WTC11 (cell line): ENCODE results near the gene BCORL1. TPM values are rescaled to one million over a fixed set of nuclear protein-coding genes. Genes with fewer than 3 reads are reported as not detected.
A peak's percentile ranks its signal among the peaks of the same experiment; 100 is the strongest.

ENCODE experiments used
- ATAC-seq: fragments of 200-7000 bp; cut with Tn5 transposase; 2 replicates; pipeline ENCODE4 v1.10.0; 2021; ENCODE audit warnings: mild to moderate bottlenecking, moderate library complexity
- CTCF ChIA-PET: fragments of 300-600 bp; sonication (Branson Sonifier 250); formaldehyde crosslinking; loops from one replicate; lab custom pipeline; 2021; ENCODE audit warnings: antibody characterized with exemption; lab: Charles Lee
- POLR2A ChIA-PET: fragments of 350-600 bp; sonication (Branson Sonifier 250); formaldehyde crosslinking; loops from one replicate; lab custom pipeline; 2021; ENCODE audit warnings: antibody characterized with exemption; lab: Charles Lee
- DNase-seq: peaks from one replicate; pipeline ENCODE4 v3.0.0; 2021; ENCODE audit warnings: low spot score
- H3K27ac Mint-ChIP-seq: 2 replicates; pipeline ENCODE4 v1.8.0; 2021; ENCODE audit warnings: mixed read lengths
- H3K27me3 Mint-ChIP-seq: 2 replicates; pipeline ENCODE4 v1.8.0; 2021; ENCODE audit warnings: low read depth, mild to moderate bottlenecking, moderate library complexity, mixed read lengths
- H3K36me3 Mint-ChIP-seq: 2 replicates; pipeline ENCODE4 v1.8.0; 2021; ENCODE audit warnings: mixed read lengths
- H3K4me1 Mint-ChIP-seq: 2 replicates; pipeline ENCODE4 v1.8.0; 2022; ENCODE audit warnings: mixed read lengths
- H3K4me3 Mint-ChIP-seq: 2 replicates; pipeline ENCODE4 v1.8.0; 2021; ENCODE audit warnings: mild to moderate bottlenecking, moderate library complexity, mixed read lengths
- H3K9me3 Mint-ChIP-seq: 2 replicates; pipeline ENCODE4 v1.8.0; 2021; ENCODE audit warnings: mixed read lengths
- AR ChIP-seq: fragments of 250-450 bp; sonication (Bioruptor Pico); IDR thresholded peaks from 2 replicates; pipeline ENCODE4 v1.9.0; 2021; ENCODE audit warnings: mild to moderate bottlenecking
- CREB1 ChIP-seq: sonication (generic); formaldehyde crosslinking; IDR thresholded peaks from 2 replicates; pipeline ENCODE4 v1.8.0; 2023; ENCODE audit warnings: mild to moderate bottlenecking, missing genetic modification reagents
- HMGA2 ChIP-seq: fragments of 250-450 bp; sonication (Bioruptor Pico); IDR thresholded peaks from 2 replicates; pipeline ENCODE4 v1.4.0; 2021; ENCODE audit warnings: mild to moderate bottlenecking, moderate library complexity
- IRF2 ChIP-seq: sonication (generic); formaldehyde crosslinking; IDR thresholded peaks from 2 replicates; pipeline ENCODE4 v1.8.0; 2022; ENCODE audit warnings: low read depth, missing genetic modification reagents, borderline replicate concordance
- JAZF1 ChIP-seq: fragments of 250-450 bp; sonication (Bioruptor Pico); IDR thresholded peaks from 2 replicates; pipeline ENCODE4 v1.9.0; 2021; ENCODE audit warnings: moderate library complexity, mild to moderate bottlenecking, inconsistent platforms
- KAT7 ChIP-seq: sonication (generic); formaldehyde crosslinking; IDR thresholded peaks from 2 replicates; pipeline ENCODE4 v1.8.1; 2023; ENCODE audit warnings: missing genetic modification reagents, mild to moderate bottlenecking, borderline replicate concordance
- MAX ChIP-seq: sonication (generic); formaldehyde crosslinking; IDR thresholded peaks from 2 replicates; pipeline ENCODE4 v1.8.0; 2022; ENCODE audit warnings: mild to moderate bottlenecking, missing genetic modification reagents
- NFATC4 ChIP-seq: fragments of 250-450 bp; sonication (Bioruptor Pico); IDR thresholded peaks from 2 replicates; pipeline ENCODE4 v1.9.0; 2021; ENCODE audit warnings: mild to moderate bottlenecking
- NR2C2 ChIP-seq: sonication (generic); formaldehyde crosslinking; IDR thresholded peaks from 2 replicates; pipeline ENCODE4 v1.8.0; 2022; ENCODE audit warnings: mild to moderate bottlenecking, missing genetic modification reagents
- NR3C1 ChIP-seq: sonication (generic); formaldehyde crosslinking; conservative IDR thresholded peaks from 2 replicates; pipeline ENCODE4 v1.8.1; 2023; ENCODE audit warnings: low read depth, mild to moderate bottlenecking, missing genetic modification reagents
- OVOL2 ChIP-seq: fragments of 250-450 bp; sonication (Bioruptor Pico); IDR thresholded peaks from 2 replicates; pipeline ENCODE4 v1.9.0; 2021; ENCODE audit warnings: mild to moderate bottlenecking, borderline replicate concordance
- PRRX2 ChIP-seq: fragments of 250-450 bp; sonication (Bioruptor Pico); IDR thresholded peaks from 2 replicates; pipeline ENCODE4 v1.8.0; 2021; ENCODE audit warnings: mild to moderate bottlenecking
- ZNF138 ChIP-seq: sonication (generic); formaldehyde crosslinking; conservative IDR thresholded peaks from 2 replicates; pipeline ENCODE4 v1.8.1; 2022; ENCODE audit warnings: mild to moderate bottlenecking, moderate library complexity, missing genetic modification reagents
- ZNF425 ChIP-seq: fragments of 250-450 bp; sonication (Bioruptor Pico); conservative IDR thresholded peaks from 2 replicates; pipeline ENCODE4 v1.9.0; 2021; ENCODE audit warnings: mild to moderate bottlenecking
- total RNA-seq: library from RNA; stranded (reverse); gene quantifications from 3 replicates; pipeline ENCODE4 v1.2.3, GENCODE V29; 2021
- TF ChIP-seq, protein P1 (sequence below): sonication (generic); formaldehyde crosslinking; IDR thresholded peaks from 2 replicates; pipeline ENCODE4 v1.8.0; 2023; ENCODE audit warnings: missing genetic modification reagents, mild to moderate bottlenecking, borderline replicate concordance
- TF ChIP-seq, protein P2 (sequence below): sonication (generic); formaldehyde crosslinking; IDR thresholded peaks from 2 replicates; pipeline ENCODE4 v1.8.1; 2022; ENCODE audit warnings: low read depth, missing genetic modification reagents, borderline replicate concordance

Gene BCORL1
- total RNA-seq, 1 experiment from 2014 or later = 12.0 TPM

DNA sequence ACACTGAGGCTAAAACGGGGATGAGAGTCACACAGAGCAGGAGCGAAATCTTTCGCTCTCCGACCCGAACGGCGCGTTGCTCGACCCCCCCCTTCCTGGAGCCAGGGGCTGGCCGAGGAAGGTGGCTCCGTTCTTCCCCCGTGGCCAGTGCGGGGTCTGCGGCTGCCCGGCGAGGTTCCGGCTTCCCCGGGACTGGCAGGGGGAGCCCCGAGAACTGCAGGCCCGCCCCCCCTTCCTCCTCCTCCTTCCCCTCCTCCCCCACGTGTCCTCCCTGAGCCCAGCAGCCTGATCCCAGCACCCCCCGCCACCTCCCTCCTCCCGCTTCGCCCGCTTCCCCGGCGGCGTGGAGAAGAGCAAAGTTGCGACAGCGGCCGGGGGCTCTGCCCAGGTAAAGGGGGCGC, 2.4 kb upstream of the BCORL1 start:
- peaks cover 8% of the 10 kb centered on the region for H3K4me1 Mint-ChIP-seq
- DNase-seq (peak; percentile 16), ATAC-seq (no peak)
- no peaks in the 10 kb centered on the region for H3K9me3 Mint-ChIP-seq
- TF ChIP-seq NFATC4 (CRISPR knock-in tag) (no peak), NR3C1 (CRISPR knock-in tag) (no peak), HMGA2 (no peak), KAT7 (no peak), ZNF425 (CRISPR knock-in tag) (no peak), AR (CRISPR knock-in tag) (no peak)
- ChIA-PET CTCF (interaction anchor here (0.9 to 1.2 kb wide), 3 partner anchors 19 to 54 kb away, joined by 3 to 9 read pairs (median 4); no protein-coding TSS in a partner anchor), POLR2A (interaction anchor here (0.8 kb wide), 1 partner anchor 134 kb away, joined by 3 read pairs; no protein-coding TSS in a partner anchor)
- no peaks in the 10 kb centered on the region for H3K36me3 Mint-ChIP-seq
- H3K27ac Mint-ChIP-seq = no peak overlapping the region
- peaks cover 53% of the 10 kb centered on the region for H3K27me3 Mint-ChIP-seq
- H3K4me3 Mint-ChIP-seq = peak overlapping the region; percentile 10; the same call in 1 of the 2 replicates

- peaks cover 12% of the 10 kb centered on the region for H3K4me1 Mint-ChIP-seq
- no peaks in the 10 kb centered on the region for H3K36me3 Mint-ChIP-seq
- TF ChIP-seq CREB1 (CRISPR knock-in tag) = no peak
- no peak for TF ChIP-seq NR2C2
- TF ChIP-seq JAZF1 (CRISPR knock-in tag) = no peak
- TF ChIP-seq, protein P1, sequence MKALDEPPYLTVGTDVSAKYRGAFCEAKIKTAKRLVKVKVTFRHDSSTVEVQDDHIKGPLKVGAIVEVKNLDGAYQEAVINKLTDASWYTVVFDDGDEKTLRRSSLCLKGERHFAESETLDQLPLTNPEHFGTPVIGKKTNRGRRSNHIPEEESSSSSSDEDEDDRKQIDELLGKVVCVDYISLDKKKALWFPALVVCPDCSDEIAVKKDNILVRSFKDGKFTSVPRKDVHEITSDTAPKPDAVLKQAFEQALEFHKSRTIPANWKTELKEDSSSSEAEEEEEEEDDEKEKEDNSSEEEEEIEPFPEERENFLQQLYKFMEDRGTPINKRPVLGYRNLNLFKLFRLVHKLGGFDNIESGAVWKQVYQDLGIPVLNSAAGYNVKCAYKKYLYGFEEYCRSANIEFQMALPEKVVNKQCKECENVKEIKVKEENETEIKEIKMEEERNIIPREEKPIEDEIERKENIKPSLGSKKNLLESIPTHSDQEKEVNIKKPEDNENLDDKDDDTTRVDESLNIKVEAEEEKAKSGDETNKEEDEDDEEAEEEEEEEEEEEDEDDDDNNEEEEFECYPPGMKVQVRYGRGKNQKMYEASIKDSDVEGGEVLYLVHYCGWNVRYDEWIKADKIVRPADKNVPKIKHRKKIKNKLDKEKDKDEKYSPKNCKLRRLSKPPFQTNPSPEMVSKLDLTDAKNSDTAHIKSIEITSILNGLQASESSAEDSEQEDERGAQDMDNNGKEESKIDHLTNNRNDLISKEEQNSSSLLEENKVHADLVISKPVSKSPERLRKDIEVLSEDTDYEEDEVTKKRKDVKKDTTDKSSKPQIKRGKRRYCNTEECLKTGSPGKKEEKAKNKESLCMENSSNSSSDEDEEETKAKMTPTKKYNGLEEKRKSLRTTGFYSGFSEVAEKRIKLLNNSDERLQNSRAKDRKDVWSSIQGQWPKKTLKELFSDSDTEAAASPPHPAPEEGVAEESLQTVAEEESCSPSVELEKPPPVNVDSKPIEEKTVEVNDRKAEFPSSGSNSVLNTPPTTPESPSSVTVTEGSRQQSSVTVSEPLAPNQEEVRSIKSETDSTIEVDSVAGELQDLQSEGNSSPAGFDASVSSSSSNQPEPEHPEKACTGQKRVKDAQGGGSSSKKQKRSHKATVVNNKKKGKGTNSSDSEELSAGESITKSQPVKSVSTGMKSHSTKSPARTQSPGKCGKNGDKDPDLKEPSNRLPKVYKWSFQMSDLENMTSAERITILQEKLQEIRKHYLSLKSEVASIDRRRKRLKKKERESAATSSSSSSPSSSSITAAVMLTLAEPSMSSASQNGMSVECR (CRISPR knock-in tag) = no peak
- no peak for TF ChIP-seq IRF2 (CRISPR knock-in tag)
- TF ChIP-seq, protein P2, sequence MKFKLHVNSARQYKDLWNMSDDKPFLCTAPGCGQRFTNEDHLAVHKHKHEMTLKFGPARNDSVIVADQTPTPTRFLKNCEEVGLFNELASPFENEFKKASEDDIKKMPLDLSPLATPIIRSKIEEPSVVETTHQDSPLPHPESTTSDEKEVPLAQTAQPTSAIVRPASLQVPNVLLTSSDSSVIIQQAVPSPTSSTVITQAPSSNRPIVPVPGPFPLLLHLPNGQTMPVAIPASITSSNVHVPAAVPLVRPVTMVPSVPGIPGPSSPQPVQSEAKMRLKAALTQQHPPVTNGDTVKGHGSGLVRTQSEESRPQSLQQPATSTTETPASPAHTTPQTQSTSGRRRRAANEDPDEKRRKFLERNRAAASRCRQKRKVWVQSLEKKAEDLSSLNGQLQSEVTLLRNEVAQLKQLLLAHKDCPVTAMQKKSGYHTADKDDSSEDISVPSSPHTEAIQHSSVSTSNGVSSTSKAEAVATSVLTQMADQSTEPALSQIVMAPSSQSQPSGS (CRISPR knock-in tag) = no peak
- TF ChIP-seq MAX (CRISPR knock-in tag) = no peak
- no peak for TF ChIP-seq ZNF138
- TF ChIP-seq OVOL2 (CRISPR knock-in tag) = no peak
- TF ChIP-seq PRRX2 = no peak
- CTCF ChIA-PET = no interaction called here
- peaks cover 59% of the 10 kb centered on the region for H3K27me3 Mint-ChIP-seq
- POLR2A ChIA-PET = interaction anchor here (0.6 to 0.7 kb wide), 3 partner anchors 50 to 358 kb away, joined by 3 to 8 read pairs (median 3); no protein-coding TSS in a partner anchor
- no peak overlapping the region for H3K27ac Mint-ChIP-seq
- no peaks in the 10 kb centered on the region for H3K9me3 Mint-ChIP-seq
- DNase-seq (peak; percentile 57), ATAC-seq (peak; percentile 29)
- H3K4me3 Mint-ChIP-seq = no peak overlapping the region; the same call in 1 of the 2 replicates
Measured at GRCh38 chrX:129980540-129981199, 1.8 kb upstream of the BCORL1 start.
